HTR-8/SVneo (cell line): ENCODE data around the gene EXOSC7.

Experiments
- DNase-seq: peaks from one replicate; pipeline ENCODE4 v3.0.0; 2011; ENCODE audit warnings: low spot score, mixed read lengths; ENCODE audit not compliant: insufficient read length
- FAIRE-seq: peaks from 2 replicates; lab custom pipeline; 2011; peaks lifted over from hg19 to GRCh38; lab: Jason Lieb, UNC

Gene EXOSC7

GRCh38 chr3:45016916-45017315 lies 40.9 kb downstream of the EXOSC7 start:
- FAIRE-seq = no peak
- no peak for DNase-seq

- DNase-seq (no peak), FAIRE-seq (no peak)
These were observed 41.8 kb downstream of the EXOSC7 start for GRCh38 chr3:45017821-45018220.

- DNase-seq (no peak), FAIRE-seq (no peak)
These were observed 44.5 kb downstream of the EXOSC7 start for GRCh38 chr3:45020534-45020933.

DNA sequence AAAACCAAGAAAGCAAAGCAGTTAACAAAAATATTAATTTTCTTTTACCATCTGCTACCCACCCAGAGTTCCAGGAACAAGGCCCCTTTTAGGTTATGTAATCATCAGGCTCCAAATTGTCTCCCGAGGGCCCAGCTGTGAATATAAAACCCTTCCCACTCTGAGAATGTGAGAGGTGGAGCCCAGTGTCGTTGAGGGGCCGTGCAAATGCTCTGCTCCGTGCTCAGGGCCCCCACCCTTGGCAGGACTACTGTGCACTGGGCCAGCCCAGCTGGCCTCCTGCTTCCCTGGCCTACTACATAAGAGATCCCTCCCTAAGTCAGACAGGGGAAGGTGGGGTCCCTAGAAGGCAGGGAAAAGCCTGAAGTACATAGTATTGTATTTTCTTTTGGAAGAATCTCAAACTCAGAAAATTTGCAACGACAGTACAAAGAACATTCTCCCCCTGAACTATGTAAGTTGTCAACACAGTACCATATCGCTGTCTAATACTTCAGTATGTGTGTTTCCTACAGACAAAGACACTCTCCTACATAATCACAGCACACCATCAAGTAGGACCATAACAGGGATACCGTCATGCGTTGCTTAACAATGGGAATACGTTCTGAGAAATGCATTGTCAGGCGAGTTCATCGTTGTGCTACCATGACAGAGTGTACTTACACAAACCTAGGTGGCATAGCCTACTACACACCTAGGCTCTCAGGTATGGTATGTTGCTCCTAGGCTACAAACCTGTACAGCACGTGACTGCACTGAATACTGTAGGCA lies 45.7 kb downstream of the EXOSC7 start:
- FAIRE-seq (peak; percentile 59), DNase-seq (no peak)

GRCh38 chr3:45023675-45024074 lies 47.6 kb downstream of the EXOSC7 start:
- DNase-seq (no peak), FAIRE-seq (no peak)

GRCh38 chr3:45024542-45025255 lies 48.7 kb downstream of the EXOSC7 start:
- no peak for DNase-seq
- FAIRE-seq = no peak

GRCh38 chr3:45026038-45026437 lies 50.0 kb downstream of the EXOSC7 start, which contains the start of gene CLEC3B:
CLEC3B (plus strand) TSS chr3:45026303; CDS start chr3:45026363, 60 bp downstream.
- DNase-seq = no peak
- FAIRE-seq = no peak

DNA sequence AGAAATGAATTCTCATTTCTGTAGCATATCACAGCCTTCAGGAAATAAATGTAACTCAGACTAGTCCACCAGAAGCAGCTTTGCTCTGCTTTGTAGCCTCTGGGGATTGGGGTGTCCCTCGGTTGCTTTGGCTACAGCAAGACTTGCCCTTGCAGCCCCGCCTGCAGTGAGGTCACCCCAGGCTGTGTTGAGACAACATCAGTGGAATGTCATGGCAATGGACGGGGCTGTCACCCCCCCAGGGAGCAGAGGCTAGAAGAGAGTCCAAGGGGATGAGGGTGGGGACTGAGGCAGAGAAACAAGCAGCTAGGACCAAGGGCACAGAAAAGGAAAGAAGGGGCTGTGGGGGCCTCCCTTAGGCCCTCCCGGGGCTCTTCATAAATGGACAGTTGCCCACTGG lies 50.9 kb downstream of the EXOSC7 start:
- DNase-seq (peak; percentile 17), FAIRE-seq (no peak)

GRCh38 chr3:45027441-45027840 lies 51.4 kb downstream of the EXOSC7 start:
- DNase-seq (no peak), FAIRE-seq (no peak)

DNA sequence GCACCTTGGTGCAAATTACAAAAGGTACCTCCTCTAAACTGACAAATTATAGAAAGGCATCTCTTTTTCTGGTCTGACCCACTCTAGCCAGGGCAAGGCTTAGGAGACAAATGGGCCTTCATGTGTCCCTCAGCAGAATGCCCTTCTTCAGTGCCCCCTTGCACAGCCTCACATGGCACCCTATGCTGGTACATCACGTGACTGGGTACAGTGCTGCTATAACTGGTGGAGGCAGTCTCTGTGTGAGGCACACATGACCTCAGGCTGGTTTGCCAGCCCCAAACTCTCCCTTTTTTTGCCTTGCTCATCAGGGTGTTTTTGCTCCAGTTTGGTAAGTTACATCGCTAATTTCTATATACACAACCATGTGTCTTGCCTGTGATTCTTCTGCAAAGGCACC lies 53.2 kb downstream of the EXOSC7 start:
- DNase-seq (no peak), FAIRE-seq (no peak)

GRCh38 chr3:45029661-45030060 lies 53.6 kb downstream of the EXOSC7 start:
- FAIRE-seq (no peak), DNase-seq (no peak)

- FAIRE-seq (no peak), DNase-seq (no peak)
These were observed 55.5 kb downstream of the EXOSC7 start for GRCh38 chr3:45031531-45031930.

GRCh38 chr3:45032113-45032512 lies 56.1 kb downstream of the EXOSC7 start:
- no peak for DNase-seq
- no peak for FAIRE-seq

DNA sequence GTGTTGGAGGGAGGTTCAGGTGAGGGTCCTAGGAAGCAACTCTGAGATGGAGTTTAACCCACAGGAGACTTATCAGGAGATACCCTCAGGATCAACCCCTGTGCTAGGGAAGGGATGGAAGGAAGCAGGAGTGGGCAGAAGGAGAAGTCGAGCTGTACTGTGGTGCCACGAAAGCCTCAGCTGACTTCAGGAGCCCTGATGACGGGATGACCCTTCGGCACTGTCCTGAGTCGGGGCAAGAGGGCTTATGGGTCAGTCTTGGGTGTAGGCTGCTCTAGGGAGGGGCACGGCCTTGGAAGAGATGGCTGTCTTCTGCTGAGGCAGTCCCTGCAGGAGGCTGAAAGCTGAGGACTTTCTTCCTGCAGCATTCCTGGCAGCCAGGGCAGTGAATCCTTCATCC lies 57.7 kb downstream of the EXOSC7 start:
- FAIRE-seq (no peak), DNase-seq (no peak)

DNA sequence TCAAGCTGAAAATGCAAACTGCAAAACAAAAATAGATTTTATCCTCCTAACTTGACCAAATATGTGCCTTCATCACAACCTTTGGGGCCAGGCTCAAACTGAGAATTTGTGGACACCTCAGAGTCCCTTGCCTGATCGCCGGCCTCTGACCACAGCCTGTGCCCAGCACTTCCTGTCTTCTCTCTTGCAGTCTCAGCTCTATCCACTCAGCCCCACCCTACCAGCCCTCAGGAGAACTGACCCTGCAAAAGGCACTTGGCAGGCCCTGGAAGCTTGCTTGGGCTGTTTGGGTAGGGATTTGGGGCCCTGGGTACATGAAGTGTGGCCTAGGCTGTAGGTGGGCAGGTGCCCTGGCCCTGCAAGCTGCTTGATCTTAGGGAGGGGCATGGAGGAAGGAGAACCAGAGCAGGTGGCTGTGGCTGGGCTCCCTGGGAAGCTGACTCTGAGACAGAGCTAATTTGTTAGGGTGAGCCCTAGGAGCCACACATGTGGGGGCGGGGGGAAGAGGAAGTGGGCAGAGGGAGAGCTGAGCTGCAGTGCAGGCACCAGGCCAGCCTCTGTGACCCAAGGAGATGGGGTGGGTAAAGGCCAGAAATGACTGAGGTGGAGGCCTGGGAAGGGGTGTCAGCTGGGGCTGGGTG lies 58.7 kb downstream of the EXOSC7 start:
- DNase-seq = no peak
- FAIRE-seq = no peak

DNA sequence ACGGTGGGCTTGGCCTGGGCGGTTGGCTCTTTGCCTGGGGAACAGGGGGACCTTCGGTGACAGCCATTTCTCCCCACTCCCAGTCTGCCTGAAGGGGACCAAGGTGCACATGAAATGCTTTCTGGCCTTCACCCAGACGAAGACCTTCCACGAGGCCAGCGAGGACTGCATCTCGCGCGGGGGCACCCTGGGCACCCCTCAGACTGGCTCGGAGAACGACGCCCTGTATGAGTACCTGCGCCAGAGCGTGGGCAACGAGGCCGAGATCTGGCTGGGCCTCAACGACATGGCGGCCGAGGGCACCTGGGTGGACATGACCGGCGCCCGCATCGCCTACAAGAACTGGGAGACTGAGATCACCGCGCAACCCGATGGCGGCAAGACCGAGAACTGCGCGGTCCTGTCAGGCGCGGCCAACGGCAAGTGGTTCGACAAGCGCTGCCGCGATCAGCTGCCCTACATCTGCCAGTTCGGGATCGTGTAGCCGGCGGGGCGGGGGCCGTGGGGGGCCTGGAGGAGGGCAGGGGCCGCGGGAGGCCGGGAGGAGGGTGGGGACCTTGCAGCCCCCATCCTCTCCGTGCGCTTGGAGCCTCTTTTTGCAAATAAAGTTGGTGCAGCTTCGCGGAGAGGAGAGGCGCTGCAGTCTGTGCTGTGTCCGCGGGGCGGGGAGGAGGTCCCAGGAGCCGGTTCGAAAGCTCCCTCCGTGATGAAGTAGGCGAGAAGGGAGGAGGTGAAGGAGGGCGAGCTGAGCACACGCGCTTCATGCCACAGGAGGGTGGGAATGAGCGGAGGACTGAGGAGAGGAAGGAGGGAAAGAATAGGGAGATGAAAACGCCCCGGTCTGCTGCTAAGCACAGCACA lies 59.6 kb downstream of the EXOSC7 start:
- no peak for DNase-seq

DNA sequence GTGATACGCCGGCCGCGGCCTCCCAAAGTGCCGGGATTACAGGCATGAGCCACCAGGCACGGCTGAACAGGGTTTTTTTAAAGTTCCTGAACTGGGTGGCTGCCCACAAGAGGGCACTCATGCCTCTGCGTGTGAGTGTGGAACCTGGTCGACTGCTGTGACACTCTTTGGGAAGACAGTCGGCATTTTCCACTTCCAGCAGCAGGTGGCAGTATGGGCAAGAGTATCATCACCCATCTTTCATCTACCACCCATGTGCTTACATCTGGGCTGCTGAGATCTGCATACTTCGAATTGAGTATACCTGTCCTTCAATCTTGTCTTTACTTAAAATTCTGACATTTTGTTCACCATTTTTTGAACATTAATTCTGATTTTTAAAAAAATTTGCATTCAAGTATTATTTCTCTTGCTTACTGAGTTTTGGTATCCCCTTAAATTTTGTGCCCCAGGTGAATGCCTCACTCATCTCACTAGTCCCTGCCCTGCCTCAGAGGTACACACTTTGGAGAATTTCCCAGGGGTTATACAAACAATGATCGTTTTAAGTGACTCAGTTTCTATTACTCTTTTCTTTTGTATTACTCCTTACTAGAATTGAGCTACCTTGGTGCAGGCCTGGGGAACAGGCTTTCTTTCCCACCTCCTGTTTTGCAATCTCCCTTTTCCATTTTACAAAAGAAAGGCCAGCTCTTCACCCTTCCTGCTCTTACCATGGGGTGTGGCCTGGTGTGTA lies 61.8 kb downstream of the EXOSC7 start:
- FAIRE-seq (peak; percentile 79), DNase-seq (peak; percentile 91)

More for the DNA sequence above, 59.6 kb downstream of the EXOSC7 start:
- FAIRE-seq = no peak

DNA sequence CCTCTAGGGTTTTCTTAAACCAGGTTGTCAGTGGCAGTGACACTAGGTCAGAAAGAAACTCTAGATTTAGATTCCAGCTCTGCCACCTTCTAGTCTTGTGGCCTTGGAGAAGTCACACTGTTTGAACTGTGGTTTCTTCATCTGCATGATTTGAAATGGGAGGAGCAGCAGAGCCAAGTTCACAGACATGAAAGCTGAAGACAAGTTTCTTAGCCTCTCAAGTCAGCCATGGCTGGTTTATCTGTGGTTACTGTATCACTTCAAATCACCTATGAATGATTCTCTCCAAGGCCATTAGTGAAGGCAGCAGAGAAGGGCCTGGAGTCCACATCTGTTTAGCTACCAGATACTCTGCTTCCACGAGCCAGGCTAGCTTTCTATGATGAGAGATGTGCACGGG lies 65.6 kb downstream of the EXOSC7 start:
- DNase-seq = no peak
- no peak for FAIRE-seq

DNA sequence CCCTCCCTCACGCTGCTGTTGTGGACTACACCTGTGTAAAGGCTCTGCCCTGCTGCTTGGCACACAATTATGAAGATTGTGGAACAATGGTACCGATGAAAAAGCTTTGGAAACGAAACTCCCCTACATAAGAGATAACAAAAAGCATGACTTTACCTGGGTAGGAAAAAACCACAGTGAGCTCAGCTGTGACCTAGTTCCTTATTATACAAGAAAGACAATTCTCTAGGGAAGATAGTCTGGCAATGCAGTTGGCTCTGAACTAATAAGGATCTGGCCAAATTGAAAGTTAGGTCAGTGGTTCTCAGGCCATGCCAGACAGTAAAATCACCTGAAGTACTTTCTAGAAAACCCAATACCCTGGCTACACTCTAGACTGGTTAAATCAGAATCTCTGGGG lies 66.1 kb downstream of the EXOSC7 start:
- FAIRE-seq = no peak

More for the DNA sequence above, 66.1 kb downstream of the EXOSC7 start:
- no peak for DNase-seq
